ENCODE measurements around the gene ADAMTS17.

Gene ADAMTS17

GRCh38 chr15:100308608-100309007 is 33.2 kb downstream of the ADAMTS17 start:
- DNase-seq: no peak

DNA sequence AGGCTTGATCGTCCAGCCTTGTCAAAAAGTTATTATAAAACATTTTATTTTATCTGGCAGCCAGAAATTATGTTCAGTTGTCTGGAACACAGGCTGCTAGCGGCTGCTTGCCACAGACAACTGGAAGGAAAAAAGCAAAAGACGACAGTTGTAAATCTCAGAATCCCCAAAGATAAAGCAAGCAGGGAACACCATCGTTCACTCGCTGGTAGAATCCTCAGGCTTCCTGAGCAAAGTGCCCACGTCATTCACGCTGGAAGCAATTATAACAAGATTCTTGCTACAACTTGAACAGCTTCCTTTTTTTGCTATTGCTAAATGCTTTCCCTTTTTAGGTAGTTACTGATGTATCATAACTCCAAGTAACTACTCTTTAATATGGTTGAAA is 33.6 kb downstream of the ADAMTS17 start:
- no peak for DNase-seq

GRCh38 chr15:100307241-100308212 is 34.2 kb downstream of the ADAMTS17 start:
- no peak for DNase-seq

DNA sequence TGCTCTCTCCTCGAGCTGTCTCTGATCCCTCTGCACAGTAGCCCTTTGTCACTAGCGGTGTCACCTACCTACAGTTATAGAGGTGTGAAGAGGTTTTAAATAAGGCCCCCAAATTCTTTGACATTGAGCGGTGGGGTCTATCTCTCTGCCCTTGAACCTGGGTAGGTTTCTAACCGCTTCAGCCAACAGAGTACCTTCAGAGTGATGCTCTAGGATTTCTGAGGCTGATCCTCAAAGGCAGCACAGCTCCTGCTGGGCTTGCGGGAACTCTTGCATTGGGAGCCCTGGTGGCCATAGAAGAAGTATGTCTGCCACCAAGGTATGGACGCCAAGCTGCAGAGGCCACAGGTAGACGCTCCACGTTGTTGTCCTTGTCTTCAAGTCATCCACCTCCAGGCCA is 35.7 kb downstream of the ADAMTS17 start:
- DNase-seq: no peak

DNA sequence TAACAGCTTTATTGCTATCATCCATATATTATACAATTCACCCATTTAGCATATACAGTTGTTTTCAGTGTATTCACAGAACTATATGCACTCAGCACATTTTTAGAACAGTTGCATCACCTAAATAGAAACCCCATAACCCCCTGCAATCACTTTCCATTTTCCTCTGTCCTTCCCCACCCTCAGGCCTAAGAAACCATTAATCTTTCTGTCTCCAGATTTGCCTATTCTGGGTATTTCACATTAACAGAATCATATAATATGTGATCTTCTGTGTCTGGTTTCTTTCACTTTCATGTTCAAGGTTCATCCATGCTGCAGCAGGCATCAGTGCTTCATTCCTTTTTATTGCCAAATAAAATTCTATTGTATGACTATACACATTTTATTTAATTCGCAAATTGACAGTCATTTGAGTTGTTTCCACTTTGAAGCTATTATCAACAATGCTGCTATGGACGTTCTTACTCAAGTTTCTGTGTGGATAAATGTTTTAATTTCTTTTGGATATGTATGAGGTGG is 39.8 kb downstream of the ADAMTS17 start:
- no peak for DNase-seq

DNA sequence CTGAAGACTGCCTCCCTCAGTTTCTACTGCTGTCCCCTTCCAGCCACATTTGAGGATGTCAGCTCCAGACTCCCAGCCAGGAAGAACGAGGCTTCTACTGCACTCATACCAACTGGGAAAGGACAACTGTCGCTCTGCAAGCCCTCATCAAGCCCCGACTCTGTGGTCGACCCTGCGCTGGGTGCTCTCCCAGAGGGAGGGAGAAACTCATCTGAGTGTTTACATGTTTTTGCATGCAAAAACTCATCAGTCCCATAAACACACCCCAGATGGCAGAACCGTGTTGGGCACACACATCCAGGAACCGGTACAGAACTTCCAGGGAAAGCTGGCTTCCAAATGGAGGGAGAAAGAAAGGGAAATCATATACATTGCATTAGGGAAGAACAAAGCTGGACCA is 43.5 kb downstream of the ADAMTS17 start:
- DNase-seq: no peak

- DNase-seq: no peak
These were observed 44.0 kb downstream of the ADAMTS17 start for GRCh38 chr15:100297812-100298211.

DNA sequence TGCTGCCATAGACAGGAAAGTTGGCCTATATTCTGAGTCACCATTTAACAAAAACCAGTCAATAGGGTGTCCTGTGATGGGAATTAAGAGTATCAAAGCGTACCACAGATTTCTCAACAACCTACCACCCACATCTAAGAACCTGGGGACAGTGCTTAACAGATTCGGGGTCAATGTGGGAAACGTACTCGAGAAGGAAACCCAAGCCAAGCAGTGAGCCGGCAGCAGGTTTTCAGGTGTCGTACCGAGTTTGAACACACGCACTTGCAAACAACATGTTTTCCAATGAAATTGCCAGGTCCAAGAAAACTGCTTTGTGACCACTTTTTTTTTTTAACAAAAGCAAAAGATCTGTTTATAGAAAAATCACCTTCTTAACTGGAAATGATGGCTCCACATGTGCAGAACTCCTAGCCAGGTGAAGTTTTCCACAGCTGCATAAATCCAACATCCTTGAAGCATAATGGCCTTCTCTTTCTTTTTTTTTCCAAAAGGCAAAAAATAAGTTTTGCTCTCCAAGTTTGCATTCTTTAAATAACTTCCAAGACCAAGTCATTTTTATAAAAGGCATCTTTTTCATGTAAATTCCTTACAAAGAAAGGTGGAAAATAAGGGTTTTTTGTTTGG is 45.7 kb downstream of the ADAMTS17 start:
- no peak for DNase-seq

GRCh38 chr15:100292010-100292409 is 49.8 kb downstream of the ADAMTS17 start:
- DNase-seq: no peak

DNA sequence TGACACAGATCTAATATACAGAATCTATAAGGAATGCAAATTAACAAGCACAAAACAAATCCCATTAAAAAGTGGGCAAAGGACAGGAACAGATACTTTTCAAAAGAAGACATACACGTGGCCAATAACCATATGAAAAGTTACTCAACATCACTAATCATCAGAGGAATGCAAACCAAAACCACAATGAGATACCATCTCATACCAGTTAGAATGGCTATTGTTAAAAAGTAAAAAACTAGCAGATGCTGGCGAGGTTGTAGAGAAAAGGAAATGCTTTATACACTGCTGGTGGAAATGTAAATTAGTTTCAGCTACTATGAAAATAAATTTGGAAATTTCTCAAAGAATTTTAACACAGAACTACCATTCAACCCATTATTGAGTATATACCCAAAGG is 50.7 kb downstream of the ADAMTS17 start:
- no peak for DNase-seq

DNA sequence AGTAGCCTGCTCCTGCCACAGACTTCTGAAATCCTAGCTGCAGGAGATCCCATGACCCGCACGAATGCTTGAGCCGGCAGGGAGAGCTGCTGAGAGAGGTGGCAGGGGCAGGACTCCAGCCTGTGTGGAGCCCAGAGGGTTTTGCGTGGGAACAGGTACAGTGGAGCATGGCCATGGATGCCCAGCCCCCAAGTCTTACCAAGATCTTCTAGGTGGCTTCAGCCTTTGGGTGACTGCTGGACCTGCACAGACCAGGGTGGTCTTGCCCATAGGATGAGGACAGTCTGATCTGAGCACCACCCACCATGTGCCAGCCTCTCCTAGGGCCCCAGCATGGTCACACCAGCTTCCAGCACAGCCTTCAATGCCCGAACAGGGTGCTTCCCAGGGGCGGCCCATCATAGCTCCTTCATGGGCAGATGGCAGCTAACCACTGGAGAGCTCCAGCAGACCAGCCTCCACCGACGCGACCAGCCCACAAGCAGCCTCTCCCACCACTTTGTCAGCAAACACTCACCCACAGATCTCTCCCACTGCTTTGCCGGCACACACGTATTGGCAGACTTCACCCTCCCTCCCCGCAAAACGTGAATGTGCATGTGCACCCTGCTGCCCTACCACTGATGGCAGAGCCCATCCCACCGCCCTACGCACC is 56.0 kb downstream of the ADAMTS17 start:
- no peak for DNase-seq

- DNase-seq: no peak
These were observed 57.1 kb downstream of the ADAMTS17 start for GRCh38 chr15:100284701-100285100.

- DNase-seq: no peak
These were observed 57.6 kb downstream of the ADAMTS17 start for GRCh38 chr15:100284191-100284590.

GRCh38 chr15:100281096-100281917 is 60.5 kb downstream of the ADAMTS17 start:
- DNase-seq: no peak

DNA sequence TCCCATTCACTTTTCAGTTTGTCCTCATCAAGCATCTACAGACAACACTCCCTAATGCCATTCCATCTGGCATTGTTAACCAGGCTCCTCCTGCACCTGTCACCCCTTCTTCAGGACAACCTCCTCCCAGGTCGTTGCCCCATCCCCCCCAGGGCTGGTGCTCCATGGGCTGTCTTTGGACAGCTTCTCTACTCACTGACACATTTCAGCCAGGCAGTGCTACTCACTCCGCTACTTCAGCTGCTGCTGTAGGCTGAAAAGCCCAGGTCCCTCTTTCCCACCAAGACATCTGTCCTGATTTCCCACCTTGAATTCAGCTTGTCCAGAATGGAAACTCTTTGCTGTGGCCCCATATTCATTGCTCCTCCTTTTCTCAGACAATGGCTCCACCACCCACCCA is 61.9 kb downstream of the ADAMTS17 start:
- no peak for DNase-seq

DNA sequence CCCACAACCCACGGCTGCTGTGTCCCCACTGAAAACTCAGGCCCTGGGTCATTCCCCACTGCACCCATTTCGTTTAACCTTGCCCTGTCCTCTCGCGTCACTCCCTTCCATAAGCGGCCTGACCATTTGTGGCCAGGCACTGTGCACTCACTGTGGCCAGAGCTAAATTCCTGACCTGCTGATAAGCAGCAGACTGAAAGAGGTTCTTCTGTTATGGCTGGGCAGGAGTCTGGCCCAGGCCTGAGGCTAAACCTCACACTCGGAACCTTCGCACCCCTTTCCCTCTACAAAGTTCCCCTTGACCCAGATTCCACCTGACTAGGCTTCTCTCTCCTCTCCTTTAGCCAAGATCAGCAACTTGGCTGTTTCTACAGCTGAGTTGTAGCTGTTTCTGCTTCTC is 62.3 kb downstream of the ADAMTS17 start:
- DNase-seq: no peak

- no peak for DNase-seq
These were observed 63.0 kb downstream of the ADAMTS17 start for GRCh38 chr15:100278596-100279380.

DNA sequence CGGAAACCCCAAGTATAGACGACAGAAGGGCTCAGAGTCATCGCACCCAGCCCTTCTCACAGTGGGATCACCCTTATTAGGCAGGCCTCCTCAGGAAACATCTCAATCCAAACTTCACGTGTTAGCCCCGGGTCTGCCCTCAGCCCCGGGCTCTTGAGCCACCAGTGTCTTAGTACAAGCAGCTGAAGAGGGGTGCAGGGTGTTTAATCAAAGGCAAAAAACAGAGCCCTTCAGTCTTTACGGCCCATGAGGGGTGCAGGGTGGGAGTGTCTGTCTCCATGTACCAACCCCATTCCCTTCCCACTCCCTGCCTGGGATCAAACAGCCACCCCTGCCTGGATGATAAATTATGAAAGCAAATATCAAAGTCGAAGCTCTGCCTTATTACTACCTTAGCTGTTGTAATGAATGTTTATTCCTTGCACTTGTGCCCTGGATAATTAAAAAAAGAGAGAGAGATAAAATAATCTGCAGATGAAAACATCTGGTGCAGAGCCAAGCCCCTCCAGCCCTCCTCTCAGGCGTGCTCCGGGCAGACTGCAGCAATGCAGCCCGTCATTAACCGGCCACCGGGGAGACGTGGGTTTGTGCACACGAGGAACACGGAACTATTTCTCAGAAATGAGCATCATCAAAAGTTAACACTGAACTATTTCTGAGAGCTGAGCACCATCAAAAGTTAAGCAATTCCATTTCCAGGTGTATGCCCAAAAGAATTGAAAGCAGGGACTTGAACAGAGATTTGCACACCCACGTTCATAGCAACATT is 64.5 kb downstream of the ADAMTS17 start:
- no peak for DNase-seq

GRCh38 chr15:100276506-100276905 is 65.3 kb downstream of the ADAMTS17 start:
- DNase-seq: no peak

DNA sequence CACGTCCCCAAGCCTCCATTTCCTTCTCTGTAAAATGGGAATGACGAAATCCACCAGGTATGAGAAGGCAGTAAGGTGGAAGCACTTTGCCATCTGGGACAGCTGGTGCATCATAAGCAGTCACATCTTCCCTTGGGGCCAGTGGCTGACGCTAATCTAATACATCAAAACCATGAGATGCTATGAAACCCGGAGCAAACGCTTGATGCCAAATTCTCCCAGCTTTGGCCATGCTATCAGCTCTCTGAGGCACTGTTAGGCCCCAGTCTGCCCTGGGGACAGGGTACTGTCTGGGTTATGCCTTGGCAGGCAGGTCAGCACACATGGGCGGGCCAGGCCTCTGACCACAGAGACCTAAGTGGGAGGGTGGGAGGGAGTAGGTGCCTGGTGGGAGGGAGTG is 66.1 kb downstream of the ADAMTS17 start:
- DNase-seq: no peak

DNA sequence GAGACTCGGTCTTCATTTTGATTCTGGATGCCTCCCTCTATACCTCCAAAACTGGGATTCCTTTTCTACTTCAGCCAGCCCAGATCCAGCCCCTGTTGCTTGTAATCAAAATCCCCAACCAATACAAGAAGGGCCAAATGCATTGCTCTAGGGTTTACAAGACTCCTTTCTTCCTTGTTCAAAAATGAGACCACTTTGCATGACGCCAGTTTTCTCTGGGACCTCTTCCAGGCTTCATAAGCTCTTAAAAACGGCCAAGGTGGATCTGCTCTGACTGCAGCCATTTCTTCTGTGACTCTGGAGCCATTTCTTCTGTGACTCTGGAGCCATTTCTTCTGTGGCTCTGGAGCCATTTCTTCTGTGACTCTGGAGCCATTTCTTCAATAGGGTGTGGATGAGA is 71.9 kb downstream of the ADAMTS17 start:
- no peak for DNase-seq
